Hematopoietic multipotent progenitor cell treated with erythropoietin and hydrocortisone succinate and interleukin-3 and kit ligand, for 17 days (in vitro differentiated cells): ENCODE data around the gene OR5I1.
"Not testable (repeated sequence)": the region's sequence is repeated elsewhere in the genome, so short reads cannot be mapped to it uniquely, and the experiment has no call there.

Experiments
- DNase-seq: peaks from one replicate; pipeline ENCODE4 v3.0.0-alpha.2; 2015; ENCODE audit warnings: low spot score

Gene OR5I1

GRCh38 chr11:55936300-55936699, at the start of gene OR5I1:
TSS of gene OR5I1 (minus strand) at chr11:55936400. CDS start at chr11:55936400, 0 bp downstream.
- DNase-seq, result no peak

- DNase-seq, result no peak
Observed at GRCh38 chr11:55970935-55971334, 34.7 kb upstream of the OR5I1 start.

GRCh38 chr11:55969845-55970244, 33.6 kb upstream of the OR5I1 start, which contains the start of gene OR10AG1:
TSS of gene OR10AG1 (minus strand) at chr11:55969945. CDS start at chr11:55969907, 38 bp downstream.
- DNase-seq, result no peak

- DNase-seq, result no peak
Observed at GRCh38 chr11:55967914-55968313, 31.7 kb upstream of the OR5I1 start.

GRCh38 chr11:55966391-55966790, 30.2 kb upstream of the OR5I1 start:
- no peak for DNase-seq

GRCh38 chr11:55956521-55956920, 20.3 kb upstream of the OR5I1 start:
- no peak for DNase-seq

- DNase-seq, result no peak
Observed at GRCh38 chr11:55949330-55949729, 13.1 kb upstream of the OR5I1 start.

GRCh38 chr11:55942785-55943392, 6.7 kb upstream of the OR5I1 start:
- DNase-seq, result peak; percentile 5

GRCh38 chr11:55920537-55920936, 15.7 kb downstream of the OR5I1 start:
- no peak for DNase-seq

- no peak for DNase-seq
Observed at GRCh38 chr11:55914482-55914881, 21.7 kb downstream of the OR5I1 start, which contains the start of gene OR5W2. TSS of gene OR5W2 (minus strand) at chr11:55914582. CDS start at chr11:55914582, 0 bp downstream.

- DNase-seq, result no peak
Observed at GRCh38 chr11:55902308-55902707, 33.9 kb downstream of the OR5I1 start.

GRCh38 chr11:55895216-55895615, 41.0 kb downstream of the OR5I1 start:
- no peak for DNase-seq

GRCh38 chr11:55885481-55885880, 50.7 kb downstream of the OR5I1 start:
- DNase-seq, result not testable (repeated sequence)
